ENCODE measurements around the gene SOX6.

GRCh38 chr11:16341853-16342252 lies 14.5 kb downstream of the SOX6 start:
- TF ChIP-seq CTCF (conservative IDR thresholded peaks at IDR 0.05) (no peak), EZH2 (IDR thresholded peaks at IDR 0.05; ENCODE audit: low read depth) (no peak)
